CD4-positive, alpha-beta memory T cell (primary cell): ENCODE data around the gene GRID1. TPM values are rescaled to one million over a fixed set of nuclear protein-coding genes. Genes with fewer than 3 reads are reported as not detected.
A peak's percentile ranks its signal among the peaks of the same experiment; 100 is the strongest.

ENCODE experiments used
- CTCF ChIA-PET: fragments of 350-600 bp; sonication (Branson Sonifier 250); formaldehyde crosslinking; loops from one replicate; lab custom pipeline; 2021; ENCODE audit warnings: inconsistent platforms; ENCODE audit not compliant: partially characterized antibody; lab: Charles Lee
- POLR2A ChIA-PET: fragments of 350-600 bp; sonication (Branson Sonifier 250); formaldehyde crosslinking; loops from one replicate; lab custom pipeline; 2021; ENCODE audit not compliant: partially characterized antibody; lab: Charles Lee
- DNase-seq, 5 donors: peaks; one replicate each; pipeline versions ENCODE4 v3.0.0 to v3.0.0-alpha.2; 2020 to 2022; ENCODE audit warnings: mixed read lengths in 1 of 5
- H3K27ac ChIP-seq: one replicate; pipeline ENCODE4 v1.7.0; 2013; ENCODE audit warnings: low read depth, low read length
- H3K27me3 ChIP-seq: 2 replicates; pipeline ENCODE4 v1.7.0; 2013; ENCODE audit warnings: mild to moderate bottlenecking, low read length, moderate library complexity; ENCODE audit not compliant: insufficient read depth
- H3K36me3 ChIP-seq: 2 replicates; pipeline ENCODE4 v1.7.0; 2013; ENCODE audit warnings: mild to moderate bottlenecking, low read length, moderate library complexity; ENCODE audit not compliant: insufficient read depth
- H3K4me1 ChIP-seq: 2 replicates; pipeline ENCODE4 v1.7.0; 2013; ENCODE audit warnings: mild to moderate bottlenecking, low read length, moderate library complexity; ENCODE audit not compliant: insufficient read depth
- H3K4me3 ChIP-seq, 2 donors: one replicate each; pipeline ENCODE4 v1.7.0; 2013; ENCODE audit warnings: low read length in 2 of 2, mild to moderate bottlenecking in 1 of 2
- H3K9me3 ChIP-seq, 2 donors: one replicate each; pipeline ENCODE4 v1.7.0; 2013; ENCODE audit warnings: low read length in 2 of 2, control low read depth in 1 of 2; ENCODE audit not compliant: control insufficient read depth in 1 of 2
- H3K27ac Mint-ChIP-seq, 7 donors: one replicate each; pipeline ENCODE4 v1.8.0; 2020 to 2021; ENCODE audit warnings: mixed read lengths in 7 of 7, mild to moderate bottlenecking in 6 of 7, inconsistent platforms in 3 of 7, moderate library complexity in 3 of 7
- H3K27me3 Mint-ChIP-seq, 2 donors: one replicate each; pipeline ENCODE4 v1.8.0; 2020 to 2021; ENCODE audit warnings: mixed read lengths in 2 of 2
- H3K36me3 Mint-ChIP-seq, 2 donors: one replicate each; pipeline ENCODE4 v1.8.0; 2020 to 2021; ENCODE audit warnings: mixed read lengths in 2 of 2, inconsistent platforms in 1 of 2, mild to moderate bottlenecking in 1 of 2
- H3K4me1 Mint-ChIP-seq, 4 donors: one replicate each; pipeline ENCODE4 v1.8.0; 2020 to 2021; ENCODE audit warnings: mixed read lengths in 4 of 4, mild to moderate bottlenecking in 1 of 4
- H3K4me3 Mint-ChIP-seq, 8 donors: one replicate each; pipeline ENCODE4 v1.8.0; 2020 to 2021; ENCODE audit warnings: mixed read lengths in 8 of 8, mild to moderate bottlenecking in 7 of 8, moderate library complexity in 6 of 8, inconsistent platforms in 3 of 8
- H3K9me3 Mint-ChIP-seq, 8 donors: one replicate each; pipeline ENCODE4 v1.8.0; 2020 to 2021; ENCODE audit warnings: mixed read lengths in 8 of 8, mild to moderate bottlenecking in 5 of 8, inconsistent platforms in 3 of 8, moderate library complexity in 1 of 8
- intact Hi-C: fragments of 100-400 bp; cut with micrococcal nuclease; formaldehyde crosslinking; loops from one replicate; pipeline ENCODE4 v1.15.1; 2023
- polyA plus RNA-seq, 2 donors: library from polyadenylated mRNA; unstranded; fragments of 300-500 nt; fragmentation: Illumina TruSeq; gene quantifications; one replicate each; pipeline ENCODE4 v1.2.3, GENCODE V29; 2021
- total RNA-seq, 2 experiments: library from RNA; stranded (reverse); gene quantifications; one replicate each; pipeline ENCODE4 v1.2.3, GENCODE V29; 2021

Gene GRID1
- total and polyA plus RNA-seq, 4 experiments from 2014 or later: not detected

- Mint-ChIP-seq H3K27ac (peak overlapping the region in 1 of 7 donors; percentile 30), H3K27me3 (peaks cover 6 to 9% of the 10 kb centered on the region in 2 donors), H3K4me3 (no peak overlapping the region), H3K36me3 (no peaks in the 10 kb centered on the region), H3K4me1 (no peaks in the 10 kb centered on the region), H3K9me3 (no peaks in the 10 kb centered on the region)
- no peak for DNase-seq
- H3K27ac ChIP-seq: no peak overlapping the region
- no peaks in the 10 kb centered on the region for H3K4me1 ChIP-seq
- H3K27me3 ChIP-seq: no peaks in the 10 kb centered on the region
- no peaks in the 10 kb centered on the region for H3K9me3 ChIP-seq
- ChIA-PET CTCF (no interaction called here), POLR2A (no interaction called here)
- no peak overlapping the region for H3K4me3 ChIP-seq
- no peaks in the 10 kb centered on the region for H3K36me3 ChIP-seq
- intact Hi-C loops: no loop called here
Measured at GRCh38 chr10:86061278-86062197, 305.1 kb downstream of the GRID1 start.

- no peaks in the 10 kb centered on the region for H3K9me3 ChIP-seq
- DNase-seq: no peak
- no peaks in the 10 kb centered on the region for H3K4me1 ChIP-seq
- Mint-ChIP-seq H3K27ac (peak overlapping the region in 1 of 7 donors; percentile 30), H3K9me3 (no peaks in the 10 kb centered on the region), H3K36me3 (no peaks in the 10 kb centered on the region), H3K27me3 (peaks cover 6 to 9% of the 10 kb centered on the region in 2 donors), H3K4me1 (no peaks in the 10 kb centered on the region), H3K4me3 (no peak overlapping the region)
- CTCF ChIA-PET: no interaction called here
- H3K4me3 ChIP-seq: no peak overlapping the region
- intact Hi-C loops: no loop called here
- POLR2A ChIA-PET: no interaction called here
- no peaks in the 10 kb centered on the region for H3K27me3 ChIP-seq
- H3K36me3 ChIP-seq: no peaks in the 10 kb centered on the region
- H3K27ac ChIP-seq: no peak overlapping the region
Measured at GRCh38 chr10:86060386-86061277, 306.0 kb downstream of the GRID1 start.

GRCh38 chr10:86059892-86060291 lies 306.7 kb downstream of the GRID1 start:
- Mint-ChIP-seq H3K9me3 (no peaks in the 10 kb centered on the region), H3K4me3 (no peak overlapping the region), H3K36me3 (peaks cover 0 to 2% of the 10 kb centered on the region in 2 donors), H3K27ac (no peak overlapping the region), H3K4me1 (no peaks in the 10 kb centered on the region), H3K27me3 (peaks cover 6 to 7% of the 10 kb centered on the region in 2 donors)
- H3K4me1 ChIP-seq: no peaks in the 10 kb centered on the region
- H3K36me3 ChIP-seq: no peaks in the 10 kb centered on the region
- intact Hi-C loops: no loop called here
- DNase-seq: no peak
- H3K27me3 ChIP-seq: no peaks in the 10 kb centered on the region
- ChIA-PET CTCF (no interaction called here), POLR2A (no interaction called here)
- no peaks in the 10 kb centered on the region for H3K9me3 ChIP-seq
- no peak overlapping the region for H3K4me3 ChIP-seq
- no peak overlapping the region for H3K27ac ChIP-seq

- POLR2A ChIA-PET: no interaction called here
- Mint-ChIP-seq H3K27ac (no peak overlapping the region), H3K9me3 (no peaks in the 10 kb centered on the region), H3K4me1 (no peaks in the 10 kb centered on the region), H3K4me3 (no peak overlapping the region), H3K27me3 (peaks cover 5 to 6% of the 10 kb centered on the region in 2 donors), H3K36me3 (peaks cover 0 to 2% of the 10 kb centered on the region in 2 donors)
- H3K9me3 ChIP-seq: no peaks in the 10 kb centered on the region
- H3K36me3 ChIP-seq: no peaks in the 10 kb centered on the region
- intact Hi-C loops: no loop called here
- no peaks in the 10 kb centered on the region for H3K4me1 ChIP-seq
- no peak overlapping the region for H3K27ac ChIP-seq
- no peak overlapping the region for H3K4me3 ChIP-seq
- CTCF ChIA-PET: no interaction called here
- DNase-seq: no peak
- no peaks in the 10 kb centered on the region for H3K27me3 ChIP-seq
Measured at GRCh38 chr10:86058964-86059363, 307.6 kb downstream of the GRID1 start.

GRCh38 chr10:86057708-86058107 lies 308.9 kb downstream of the GRID1 start:
- Histone ChIP-seq H3K36me3 (no peaks in the 10 kb centered on the region), H3K4me1 (no peaks in the 10 kb centered on the region), H3K4me3 (no peak overlapping the region), H3K27ac (no peak overlapping the region), H3K27me3 (no peaks in the 10 kb centered on the region), H3K9me3 (no peaks in the 10 kb centered on the region)
- ChIA-PET POLR2A (no interaction called here), CTCF (no interaction called here)
- no peak overlapping the region for H3K4me3 Mint-ChIP-seq
- intact Hi-C loops: no loop called here
- no peak for DNase-seq
- H3K36me3 Mint-ChIP-seq: peaks cover 0 to 2% of the 10 kb centered on the region in 2 donors
- no peak overlapping the region for H3K27ac Mint-ChIP-seq
- H3K27me3 Mint-ChIP-seq: peaks cover 6% of the 10 kb centered on the region in 2 donors
- H3K9me3 Mint-ChIP-seq: no peaks in the 10 kb centered on the region
- no peaks in the 10 kb centered on the region for H3K4me1 Mint-ChIP-seq

- H3K4me1 Mint-ChIP-seq: no peaks in the 10 kb centered on the region
- Histone ChIP-seq H3K4me1 (no peaks in the 10 kb centered on the region), H3K27ac (no peak overlapping the region), H3K27me3 (no peaks in the 10 kb centered on the region), H3K4me3 (no peak overlapping the region), H3K9me3 (no peaks in the 10 kb centered on the region), H3K36me3 (no peaks in the 10 kb centered on the region)
- POLR2A ChIA-PET: no interaction called here
- H3K9me3 Mint-ChIP-seq: no peaks in the 10 kb centered on the region
- H3K36me3 Mint-ChIP-seq: peaks cover 0 to 2% of the 10 kb centered on the region in 2 donors
- H3K27ac Mint-ChIP-seq: peak overlapping the region in 1 of 7 donors; percentile 5
- no peak overlapping the region for H3K4me3 Mint-ChIP-seq
- DNase-seq: no peak
- H3K27me3 Mint-ChIP-seq: peaks cover 6% of the 10 kb centered on the region in 2 donors
- CTCF ChIA-PET: no interaction called here
- intact Hi-C loops: no loop called here
Measured at GRCh38 chr10:86056672-86057071, 309.9 kb downstream of the GRID1 start.

GRCh38 chr10:86055928-86056327 lies 310.7 kb downstream of the GRID1 start:
- H3K4me1 ChIP-seq: no peaks in the 10 kb centered on the region
- H3K27ac ChIP-seq: no peak overlapping the region
- DNase-seq: no peak
- Mint-ChIP-seq H3K36me3 (peaks cover 0 to 2% of the 10 kb centered on the region in 2 donors), H3K9me3 (no peaks in the 10 kb centered on the region), H3K27me3 (peaks cover 6% of the 10 kb centered on the region in 2 donors), H3K4me3 (no peak overlapping the region), H3K4me1 (no peaks in the 10 kb centered on the region), H3K27ac (no peak overlapping the region)
- CTCF ChIA-PET: no interaction called here
- POLR2A ChIA-PET: no interaction called here
- no peaks in the 10 kb centered on the region for H3K36me3 ChIP-seq
- no peak overlapping the region for H3K4me3 ChIP-seq
- H3K27me3 ChIP-seq: no peaks in the 10 kb centered on the region
- no peaks in the 10 kb centered on the region for H3K9me3 ChIP-seq
- intact Hi-C loops: no loop called here
